ENCODE results near the gene MGP.

GRCh38 chr12:14853961-14854360 lies 31.7 kb downstream of the MGP start:
- no peak for TF ChIP-seq POLR2AphosphoS5 (IDR thresholded peaks at IDR 0.05; ENCODE audit: borderline replicate concordance, low read depth, low read length)
- no peak for TF ChIP-seq EZH2 (IDR thresholded peaks at IDR 0.05)
- TF ChIP-seq FOXP2 (optimal IDR thresholded peaks at IDR 0.05; ENCODE audit: control extremely low read depth, extremely low read length, insufficient read depth): no peak
